DOHH2 (cell line): ENCODE results near the gene STOML3.

Experiments
- EZH2phosphoT487 ChIP-seq: fragments of 200-600 bp; sonication (generic); IDR thresholded peaks from 2 replicates; pipeline ENCODE4 v1.6.1; 2017; ENCODE audit warnings: borderline replicate concordance, mild to moderate bottlenecking, antibody characterized with exemption, low read length, moderate library complexity, mixed read lengths
- TF ChIP-seq, protein P1 (sequence below): fragments of 200-600 bp; sonication (generic); IDR thresholded peaks from one replicate; pipeline ENCODE4 v1.5.1; 2014; ENCODE audit warnings: antibody characterized with exemption, mild to moderate bottlenecking, low read depth, low read length; ENCODE audit not compliant: poor library complexity, severe bottlenecking

DNA sequence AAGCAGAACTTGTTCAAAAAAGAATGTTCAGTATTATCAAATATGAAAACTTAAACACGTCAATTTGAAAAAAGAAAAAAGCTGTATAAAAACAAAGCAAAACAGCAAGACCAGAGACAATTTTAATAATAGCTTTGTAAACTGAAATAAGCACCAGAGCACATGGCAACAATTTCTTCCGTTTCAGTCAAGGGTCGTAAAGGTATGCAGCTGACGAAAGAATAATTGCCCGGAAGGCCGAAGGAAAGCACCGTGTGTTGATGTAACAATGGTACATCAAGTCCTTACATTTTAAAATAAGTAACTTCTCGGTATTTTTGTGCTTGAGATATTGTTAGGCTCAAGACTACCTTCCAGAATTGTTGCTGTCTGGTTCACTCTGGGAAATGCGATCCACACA, 45.6 kb upstream of the STOML3 start:
- TF ChIP-seq, protein P1, sequence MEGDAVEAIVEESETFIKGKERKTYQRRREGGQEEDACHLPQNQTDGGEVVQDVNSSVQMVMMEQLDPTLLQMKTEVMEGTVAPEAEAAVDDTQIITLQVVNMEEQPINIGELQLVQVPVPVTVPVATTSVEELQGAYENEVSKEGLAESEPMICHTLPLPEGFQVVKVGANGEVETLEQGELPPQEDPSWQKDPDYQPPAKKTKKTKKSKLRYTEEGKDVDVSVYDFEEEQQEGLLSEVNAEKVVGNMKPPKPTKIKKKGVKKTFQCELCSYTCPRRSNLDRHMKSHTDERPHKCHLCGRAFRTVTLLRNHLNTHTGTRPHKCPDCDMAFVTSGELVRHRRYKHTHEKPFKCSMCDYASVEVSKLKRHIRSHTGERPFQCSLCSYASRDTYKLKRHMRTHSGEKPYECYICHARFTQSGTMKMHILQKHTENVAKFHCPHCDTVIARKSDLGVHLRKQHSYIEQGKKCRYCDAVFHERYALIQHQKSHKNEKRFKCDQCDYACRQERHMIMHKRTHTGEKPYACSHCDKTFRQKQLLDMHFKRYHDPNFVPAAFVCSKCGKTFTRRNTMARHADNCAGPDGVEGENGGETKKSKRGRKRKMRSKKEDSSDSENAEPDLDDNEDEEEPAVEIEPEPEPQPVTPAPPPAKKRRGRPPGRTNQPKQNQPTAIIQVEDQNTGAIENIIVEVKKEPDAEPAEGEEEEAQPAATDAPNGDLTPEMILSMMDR: no peak
- TF ChIP-seq EZH2phosphoT487: no peak
